Activated CD8-positive, alpha-beta T cell treated with anti-CD3 and anti-CD28 coated beads, Interleukin-2, amount 10 ng/mL, durations not matched to agents 7 days and 5 days (primary cell): ENCODE data around the gene DRD1. TPM values are rescaled to one million over a fixed set of nuclear protein-coding genes. Genes with fewer than 3 reads are reported as not detected.

Source experiments
- ATAC-seq: fragments of 150-1000 bp; cut with Tn5 transposase; one replicate; pipeline ENCODE4 v1.10.0; 2021; ENCODE audit warnings: moderate library complexity
- CTCF ChIA-PET: fragments of 350-600 bp; sonication (Branson Sonifier 250); formaldehyde crosslinking; loops from one replicate; lab custom pipeline; 2021; ENCODE audit warnings: antibody characterized with exemption; lab: Charles Lee
- POLR2A ChIA-PET: fragments of 350-600 bp; sonication (Branson Sonifier 250); formaldehyde crosslinking; loops from one replicate; lab custom pipeline; 2021; ENCODE audit warnings: antibody characterized with exemption; lab: Charles Lee
- DNase-seq: peaks from one replicate; pipeline ENCODE4 v3.0.0-alpha.2; 2020
- H3K27ac Mint-ChIP-seq: one replicate; pipeline ENCODE4 v1.8.0; 2021; ENCODE audit warnings: mild to moderate bottlenecking, mixed read lengths
- H3K27me3 Mint-ChIP-seq: one replicate; pipeline ENCODE4 v1.8.0; 2021; ENCODE audit warnings: low read depth, mixed read lengths
- H3K36me3 Mint-ChIP-seq: one replicate; pipeline ENCODE4 v1.8.0; 2021; ENCODE audit warnings: low read depth, mixed read lengths
- H3K4me1 Mint-ChIP-seq: one replicate; pipeline ENCODE4 v1.8.0; 2021; ENCODE audit warnings: low read depth, mixed read lengths
- H3K4me3 Mint-ChIP-seq: one replicate; pipeline ENCODE4 v1.8.0; 2021; ENCODE audit warnings: mild to moderate bottlenecking, mixed read lengths
- H3K9me3 Mint-ChIP-seq: one replicate; pipeline ENCODE4 v1.8.0; 2022; ENCODE audit warnings: mixed read lengths; ENCODE audit not compliant: insufficient read depth
- total RNA-seq, 2 experiments: library from RNA; stranded (reverse); gene quantifications; one replicate each; pipeline ENCODE4 v1.2.3, GENCODE V29; 2021

DRD1 gene
- total RNA-seq, 2 experiments from 2014 or later, result not detected

DNA sequence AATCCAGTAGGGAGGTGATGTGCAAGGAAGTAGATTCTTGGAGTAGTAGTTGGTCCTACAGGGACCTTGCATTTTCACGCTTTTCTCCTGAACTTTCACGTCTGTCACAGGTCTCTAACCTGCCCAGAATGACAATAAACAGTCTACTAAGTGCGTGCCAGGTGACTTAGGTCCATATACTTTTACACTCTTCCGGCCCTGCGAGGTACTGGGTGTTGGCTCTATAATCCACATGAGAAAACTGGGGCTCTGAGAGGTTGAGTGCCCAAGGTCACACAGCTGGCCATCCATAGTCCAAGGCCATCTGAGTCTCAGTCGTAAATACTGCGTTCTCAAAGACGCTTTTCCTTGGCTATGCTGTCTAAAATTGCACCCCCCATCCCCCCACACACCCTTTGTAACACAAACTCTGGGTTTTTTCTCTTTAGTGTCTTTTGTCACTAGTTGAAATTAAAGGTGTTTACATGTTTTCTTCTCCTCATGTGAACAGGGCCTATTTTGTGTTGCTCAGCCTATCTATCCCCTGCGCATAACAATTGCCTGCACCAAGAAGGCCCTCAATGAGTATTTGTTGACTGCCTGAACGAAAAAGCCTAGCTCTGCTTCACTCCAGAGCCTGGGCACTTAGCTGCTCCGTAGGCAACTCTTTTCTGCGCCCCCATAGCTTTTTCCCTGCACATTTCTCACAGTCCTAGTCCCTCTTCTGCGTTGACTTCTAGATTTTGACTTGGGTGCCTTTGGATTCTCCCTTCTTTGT lies 35.3 kb upstream of the DRD1 start:
- Mint-ChIP-seq H3K36me3 (peaks cover 52% of the 10 kb centered on the region), H3K4me1 (peaks cover 52% of the 10 kb centered on the region), H3K27me3 (peaks cover 5% of the 10 kb centered on the region), H3K9me3 (no peaks in the 10 kb centered on the region), H3K4me3 (peak overlapping the region; percentile 94), H3K27ac (peak overlapping the region; percentile 92)
- ChIA-PET POLR2A (interaction anchor here (1.2 to 2.2 kb wide), 6 partner anchors 10 to 910 kb away, joined by 3 to 15 read pairs (median 4); partner anchors contain the start of genes HIGD2A and NOP16), CTCF (interaction anchor here (1.2 to 2.3 kb wide), 4 partner anchors 15 to 44 kb away, joined by 3 to 29 read pairs (median 6); no protein-coding TSS in a partner anchor)
- DNase-seq (peak; percentile 31), ATAC-seq (peak; percentile 2)

DNA sequence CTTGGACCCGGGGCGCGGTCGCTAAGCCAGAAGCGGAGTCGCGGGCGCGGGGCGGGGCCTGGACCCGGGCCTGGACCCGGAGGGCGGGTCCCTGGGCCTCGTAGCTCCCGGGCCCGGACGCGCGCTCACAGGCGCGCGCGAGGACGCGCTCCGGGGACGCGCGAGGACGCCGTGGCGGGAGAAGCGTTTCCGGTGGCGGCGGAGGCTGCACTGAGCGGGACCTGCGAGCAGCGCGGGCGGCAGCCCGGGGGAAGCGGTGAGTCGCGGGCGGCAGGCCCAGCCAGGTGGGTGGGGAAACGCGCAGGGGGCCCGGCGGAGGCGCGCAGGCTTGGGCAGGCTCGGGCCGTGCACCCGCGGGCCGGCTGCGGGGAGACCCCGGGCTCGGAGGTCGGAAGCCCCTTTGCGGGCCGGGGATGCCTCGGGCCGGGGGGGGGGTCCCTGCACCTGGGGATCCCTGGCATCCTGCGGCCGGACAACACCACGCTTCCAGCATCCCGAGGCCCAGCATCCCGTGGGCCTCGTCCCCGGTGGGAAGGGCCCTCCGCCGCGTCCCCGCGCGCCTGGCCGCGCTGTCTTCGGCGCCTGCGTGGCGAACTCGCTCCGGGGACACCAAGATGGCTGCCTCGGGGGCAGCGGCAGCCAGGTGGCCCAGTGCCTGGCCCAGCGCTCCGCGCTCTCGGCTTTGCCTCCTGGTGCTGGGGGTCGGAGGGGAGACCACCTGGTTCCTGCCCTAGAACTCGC lies 34.6 kb upstream of the DRD1 start, which contains the start of gene SFXN1:
TSS of gene SFXN1 (plus strand) at position 177 of the 741 bp plus-strand sequence. CDS start 13,544 bp downstream, outside the sequence.
- H3K4me3 Mint-ChIP-seq, result peak within 1 kb of the TSS; percentile 94
- POLR2A ChIA-PET, result interaction anchor here (0.5 to 3.7 kb wide), 10 partner anchors 9 to 1863 kb away, joined by 3 to 30 read pairs (median 4); no protein-coding TSS in a partner anchor

DNA sequence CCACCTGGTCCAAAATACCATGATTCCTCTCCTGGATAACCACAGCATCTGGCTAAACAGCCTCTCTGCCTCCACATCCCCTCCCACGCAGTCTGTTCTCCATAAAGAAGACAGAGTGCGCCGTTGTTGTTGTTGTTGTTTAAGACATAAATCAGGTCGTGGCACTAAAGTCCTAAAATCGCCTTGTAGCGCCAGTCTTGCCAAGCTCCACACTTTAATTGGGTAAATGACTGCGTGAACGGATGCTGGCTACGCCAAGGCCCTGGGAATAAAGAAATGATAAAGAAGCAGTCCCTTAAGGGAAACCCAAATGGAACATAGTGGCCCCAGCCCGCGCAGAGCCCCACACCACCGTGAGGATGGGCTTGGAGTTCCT lies 34.0 kb upstream of the DRD1 start:
- Mint-ChIP-seq H3K27me3 (peaks cover 8% of the 10 kb centered on the region), H3K36me3 (peaks cover 39% of the 10 kb centered on the region), H3K4me3 (peak overlapping the region; percentile 75), H3K9me3 (no peaks in the 10 kb centered on the region), H3K27ac (peak overlapping the region; percentile 79), H3K4me1 (peaks cover 39% of the 10 kb centered on the region)
- POLR2A ChIA-PET, result interaction anchor here (0.5 to 3.7 kb wide), 9 partner anchors 10 to 1862 kb away, joined by 3 to 30 read pairs (median 4); no protein-coding TSS in a partner anchor
- CTCF ChIA-PET, result interaction anchor here (1.0 to 5.5 kb wide), 2 partner anchors 12 to 58 kb away, joined by 3 to 68 read pairs; no protein-coding TSS in a partner anchor
- ATAC-seq (no peak), DNase-seq (no peak)

More for the DNA sequence above, 34.6 kb upstream of the DRD1 start, which contains the start of gene SFXN1:
- H3K4me1 Mint-ChIP-seq, result peaks cover 44% of the 10 kb centered on the region
- peaks cover 45% of the 10 kb centered on the region for H3K36me3 Mint-ChIP-seq
- CTCF ChIA-PET, result interaction anchor here (1.0 to 5.5 kb wide), 2 partner anchors 13 to 57 kb away, joined by 3 to 68 read pairs; no protein-coding TSS in a partner anchor
- no peaks in the 10 kb centered on the region for H3K9me3 Mint-ChIP-seq
- peak; percentile 85 for DNase-seq
- peak within 1 kb of the TSS; percentile 92 for H3K27ac Mint-ChIP-seq
- peaks cover 8% of the 10 kb centered on the region for H3K27me3 Mint-ChIP-seq
- ATAC-seq, result peak; percentile 76

DNA sequence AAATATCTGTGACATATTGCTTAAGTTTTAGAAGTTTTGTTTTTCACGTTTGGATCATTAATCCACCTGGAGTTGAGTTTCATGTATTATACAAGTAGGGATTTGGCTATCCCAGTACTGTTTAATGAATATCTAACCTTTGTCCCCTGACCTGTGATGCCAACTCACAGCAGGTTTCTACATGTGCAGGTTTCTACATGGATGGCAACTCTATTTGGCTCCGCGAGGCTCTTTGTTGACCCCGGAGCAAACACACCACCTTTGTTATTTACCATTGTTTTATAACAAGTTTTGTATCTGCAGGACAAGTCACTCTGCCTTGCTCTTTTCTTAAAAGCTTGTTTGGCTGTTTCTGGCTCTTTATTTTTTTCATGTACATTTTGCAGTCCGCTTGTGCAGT lies 33.5 kb upstream of the DRD1 start:
- Mint-ChIP-seq H3K4me1 (peaks cover 34% of the 10 kb centered on the region), H3K9me3 (no peaks in the 10 kb centered on the region), H3K27ac (peak overlapping the region; percentile 79), H3K27me3 (peaks cover 8% of the 10 kb centered on the region), H3K4me3 (peak overlapping the region; percentile 75), H3K36me3 (peaks cover 34% of the 10 kb centered on the region)
- ChIA-PET POLR2A (interaction anchor here (0.9 to 3.7 kb wide), 3 partner anchors 12 to 1861 kb away, joined by 4 to 30 read pairs (median 11); no protein-coding TSS in a partner anchor), CTCF (interaction anchor here (1.0 to 5.5 kb wide), 2 partner anchors 12 to 58 kb away, joined by 3 to 68 read pairs; no protein-coding TSS in a partner anchor)
- ATAC-seq, result no peak
- DNase-seq, result no peak

DNA sequence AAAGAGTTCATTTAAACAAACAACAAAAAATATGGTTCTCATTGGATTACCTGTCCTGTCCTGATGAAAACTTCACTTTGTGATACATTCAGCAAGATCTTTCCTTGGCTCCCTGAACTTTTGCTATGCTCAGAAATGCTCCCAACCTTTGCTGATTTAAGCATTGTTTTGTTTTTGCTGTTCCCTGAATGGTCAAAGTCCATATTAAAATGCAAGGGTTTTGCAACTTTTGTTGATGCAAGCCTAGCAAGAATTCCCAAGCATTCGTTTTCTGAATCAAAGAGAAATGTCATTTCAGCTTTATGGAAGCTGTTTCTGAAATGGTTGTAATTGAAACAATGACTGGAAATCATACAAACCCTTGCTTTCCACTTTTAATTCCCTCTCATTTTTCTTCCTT lies 31.3 kb upstream of the DRD1 start:
- no peak for DNase-seq
- H3K4me1 Mint-ChIP-seq, result peaks cover 25% of the 10 kb centered on the region
- H3K9me3 Mint-ChIP-seq, result no peaks in the 10 kb centered on the region
- no peak for ATAC-seq
- H3K27me3 Mint-ChIP-seq, result peaks cover 8% of the 10 kb centered on the region
- H3K4me3 Mint-ChIP-seq, result no peak overlapping the region
- H3K27ac Mint-ChIP-seq, result no peak overlapping the region
- H3K36me3 Mint-ChIP-seq, result peaks cover 14% of the 10 kb centered on the region
- ChIA-PET CTCF (interaction anchor here (1.2 to 5.5 kb wide), 2 partner anchors 10 to 14 kb away, joined by 5 to 68 read pairs; no protein-coding TSS in a partner anchor), POLR2A (interaction anchor here (0.6 to 3.7 kb wide), 2 partner anchors 10 to 84 kb away, joined by 5 to 30 read pairs; no protein-coding TSS in a partner anchor)

DNA sequence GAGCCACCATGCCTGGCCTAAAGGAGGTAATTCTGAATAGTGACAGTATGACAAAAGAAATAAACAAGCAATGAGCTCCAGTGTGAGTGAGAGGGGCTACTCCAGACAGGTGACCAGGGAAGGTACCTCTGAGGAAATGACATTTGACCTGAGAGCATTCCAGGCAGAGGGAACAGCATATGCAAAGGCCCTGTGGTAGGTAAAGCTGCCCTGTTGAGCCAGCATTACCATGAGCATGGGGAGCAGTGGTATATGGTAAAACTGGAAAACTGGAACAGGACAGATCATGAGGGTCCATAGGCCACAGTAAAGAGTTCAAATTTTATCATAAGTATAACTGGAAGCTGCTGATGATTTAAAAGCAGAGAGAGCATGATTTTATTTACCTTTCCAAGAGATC lies 28.4 kb upstream of the DRD1 start:
- DNase-seq (no peak), ATAC-seq (no peak)
- Mint-ChIP-seq H3K27me3 (peaks cover 14% of the 10 kb centered on the region), H3K27ac (no peak overlapping the region), H3K9me3 (no peaks in the 10 kb centered on the region), H3K4me1 (peaks cover 18% of the 10 kb centered on the region), H3K4me3 (no peak overlapping the region), H3K36me3 (no peaks in the 10 kb centered on the region)
- POLR2A ChIA-PET, result no interaction called here
- CTCF ChIA-PET, result interaction anchor here (1.2 kb wide), 1 partner anchor 15 kb away, joined by 4 read pairs; no protein-coding TSS in a partner anchor

DNA sequence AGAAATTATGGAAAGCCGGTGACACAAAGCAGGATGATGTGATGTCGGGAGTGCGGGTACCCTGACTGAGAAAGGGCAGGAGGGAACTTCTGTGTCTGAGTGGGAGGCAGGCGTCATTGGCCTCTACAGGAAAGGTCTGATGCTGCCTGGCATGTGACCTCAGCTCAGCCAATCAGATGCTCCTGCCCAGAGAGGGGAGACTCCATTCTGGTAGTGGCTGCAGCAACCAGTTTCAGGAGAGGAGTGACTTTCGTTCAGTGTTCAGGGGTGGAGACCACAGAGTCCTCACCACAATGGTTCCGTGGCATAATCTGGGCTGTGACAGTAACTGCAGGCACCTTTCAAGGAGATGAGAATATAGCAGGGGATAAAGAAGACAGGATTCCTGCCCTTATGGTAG lies 27.6 kb upstream of the DRD1 start:
- H3K4me3 Mint-ChIP-seq, result no peak overlapping the region

DNA sequence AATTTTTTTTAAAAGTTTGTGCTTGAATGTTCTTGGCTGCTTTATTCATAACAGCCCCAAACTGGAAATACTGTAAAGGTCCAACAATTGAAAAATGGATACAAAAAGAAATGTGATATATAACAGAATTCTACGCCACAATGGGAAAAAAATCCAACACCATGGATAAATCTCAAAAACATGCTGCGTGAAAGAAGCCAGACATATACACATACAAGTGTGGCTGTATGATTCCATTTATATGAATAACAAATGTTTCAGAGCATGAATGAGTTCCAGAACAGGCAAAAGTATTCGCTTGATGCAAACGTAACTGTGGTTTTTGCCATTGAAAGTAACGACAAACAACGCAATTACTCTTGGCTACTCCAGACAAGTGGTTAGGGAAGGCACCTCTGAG lies 27.2 kb upstream of the DRD1 start:
- H3K4me3 Mint-ChIP-seq, result no peak overlapping the region
- H3K36me3 Mint-ChIP-seq, result no peaks in the 10 kb centered on the region
- ATAC-seq, result no peak
- POLR2A ChIA-PET, result no interaction called here
- DNase-seq, result no peak
- no peaks in the 10 kb centered on the region for H3K9me3 Mint-ChIP-seq
- peaks cover 14% of the 10 kb centered on the region for H3K27me3 Mint-ChIP-seq
- peaks cover 15% of the 10 kb centered on the region for H3K4me1 Mint-ChIP-seq
- H3K27ac Mint-ChIP-seq, result no peak overlapping the region
- CTCF ChIA-PET, result interaction anchor here (1.1 to 1.2 kb wide), 2 partner anchors 13 to 49 kb away, joined by 3 to 4 read pairs; no protein-coding TSS in a partner anchor

More for the DNA sequence above, 27.6 kb upstream of the DRD1 start:
- ChIA-PET CTCF (interaction anchor here (1.1 to 1.2 kb wide), 2 partner anchors 14 to 48 kb away, joined by 3 to 4 read pairs; no protein-coding TSS in a partner anchor), POLR2A (interaction anchor here (0.5 kb wide), 1 partner anchor 50 kb away, joined by 3 read pairs; no protein-coding TSS in a partner anchor)
- Mint-ChIP-seq H3K4me1 (peaks cover 18% of the 10 kb centered on the region), H3K27ac (peak overlapping the region; percentile 27), H3K36me3 (no peaks in the 10 kb centered on the region), H3K27me3 (peaks cover 14% of the 10 kb centered on the region), H3K9me3 (no peaks in the 10 kb centered on the region)
- ATAC-seq (peak; percentile 85), DNase-seq (peak; percentile 70)

DNA sequence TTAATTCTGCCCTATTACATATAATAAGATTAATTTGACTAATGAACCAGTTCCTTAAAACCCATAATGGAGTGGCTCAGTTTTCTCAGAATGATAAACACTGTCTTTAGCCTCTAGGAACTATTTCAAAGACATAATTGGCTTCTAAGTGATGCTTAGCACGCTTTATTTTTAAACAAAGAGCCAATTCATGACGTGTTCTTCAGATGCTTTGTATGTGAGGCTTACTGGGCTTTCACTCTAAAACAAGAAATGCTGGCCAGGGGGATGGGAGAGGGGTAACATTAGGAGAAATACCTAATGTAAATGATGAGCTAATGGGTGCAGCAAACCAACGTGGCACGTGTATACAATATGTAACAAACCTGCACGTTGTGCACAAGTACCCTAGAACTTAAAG lies 26.8 kb upstream of the DRD1 start:
- H3K9me3 Mint-ChIP-seq, result no peaks in the 10 kb centered on the region
- ChIA-PET POLR2A (no interaction called here), CTCF (no interaction called here)
- H3K36me3 Mint-ChIP-seq, result no peaks in the 10 kb centered on the region
- ATAC-seq, result no peak
- peaks cover 14% of the 10 kb centered on the region for H3K4me1 Mint-ChIP-seq
- H3K27me3 Mint-ChIP-seq, result peaks cover 14% of the 10 kb centered on the region
- no peak overlapping the region for H3K27ac Mint-ChIP-seq
- no peak overlapping the region for H3K4me3 Mint-ChIP-seq
- no peak for DNase-seq

DNA sequence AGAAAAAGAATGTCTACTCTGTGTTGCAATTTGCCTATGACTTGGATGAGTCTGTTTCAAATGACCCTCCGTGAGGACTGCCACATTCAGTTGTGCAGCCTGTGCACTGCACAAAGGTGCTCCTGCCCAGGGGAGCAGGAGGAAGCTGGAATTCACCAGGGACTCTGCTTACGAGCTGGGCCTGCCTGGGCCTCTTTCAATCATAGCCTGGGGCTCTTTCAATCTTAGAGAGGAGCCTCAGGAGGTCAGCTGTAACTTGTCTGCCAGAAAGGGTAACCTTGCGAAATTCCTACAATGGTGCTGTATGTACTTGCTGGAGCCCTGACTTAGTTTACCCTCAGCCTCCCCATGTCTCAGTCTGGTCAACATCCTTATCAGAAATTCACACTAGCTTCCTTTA lies 25.9 kb upstream of the DRD1 start:
- Mint-ChIP-seq H3K4me1 (peaks cover 18% of the 10 kb centered on the region), H3K36me3 (no peaks in the 10 kb centered on the region), H3K9me3 (no peaks in the 10 kb centered on the region), H3K27me3 (peaks cover 13% of the 10 kb centered on the region), H3K4me3 (no peak overlapping the region), H3K27ac (no peak overlapping the region)
- CTCF ChIA-PET, result no interaction called here
- POLR2A ChIA-PET, result interaction anchor here (1.2 kb wide), 1 partner anchor 12 kb away, joined by 3 read pairs; no protein-coding TSS in a partner anchor
- DNase-seq (no peak), ATAC-seq (no peak)

DNA sequence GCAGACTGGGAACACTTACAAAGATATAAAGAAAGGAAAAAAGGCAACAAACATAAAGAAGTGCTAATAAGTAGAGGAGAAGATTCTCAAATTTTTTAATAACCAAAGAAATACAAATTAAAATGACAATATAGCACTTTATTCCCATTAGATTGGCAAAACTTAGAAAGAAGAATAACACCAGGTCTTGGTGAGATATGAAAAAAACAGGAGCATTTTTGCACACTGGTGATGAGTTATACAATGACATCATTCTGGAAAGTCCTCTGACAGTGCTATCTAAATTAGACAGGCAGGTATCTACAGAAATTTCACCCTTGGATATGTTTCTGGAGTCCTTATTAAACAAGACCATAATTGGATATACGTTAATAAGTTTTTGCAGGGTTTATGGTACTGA lies 24.9 kb upstream of the DRD1 start:
- H3K4me3 Mint-ChIP-seq, result no peak overlapping the region
- POLR2A ChIA-PET, result interaction anchor here (1.2 kb wide), 1 partner anchor 13 kb away, joined by 3 read pairs; no protein-coding TSS in a partner anchor
- CTCF ChIA-PET, result interaction anchor here (0.6 kb wide), 1 partner anchor 294 kb away, joined by 3 read pairs; no protein-coding TSS in a partner anchor

More for the DNA sequence above, 24.9 kb upstream of the DRD1 start:
- Mint-ChIP-seq H3K36me3 (no peaks in the 10 kb centered on the region), H3K4me1 (peaks cover 23% of the 10 kb centered on the region), H3K9me3 (no peaks in the 10 kb centered on the region), H3K27ac (no peak overlapping the region), H3K27me3 (peaks cover 7% of the 10 kb centered on the region)
- DNase-seq (no peak), ATAC-seq (no peak)
